ENCODE measurements around the gene NOP53.
"Not testable (repeated sequence)": the region's sequence is repeated elsewhere in the genome, so short reads cannot be mapped to it uniquely, and the experiment has no call there.

NOP53 gene

GRCh38 chr19:47755065-47755761, 9.9 kb downstream of the NOP53 start:
- DNase-seq, result no peak

- no peak for DNase-seq
These were observed 10.6 kb downstream of the NOP53 start for GRCh38 chr19:47755762-47756626.

- DNase-seq, result no peak
These were observed 11.2 kb downstream of the NOP53 start for GRCh38 chr19:47756627-47756929.

- DNase-seq, result no peak
These were observed 11.7 kb downstream of the NOP53 start for GRCh38 chr19:47756953-47757608.

- no peak for DNase-seq
These were observed 12.5 kb downstream of the NOP53 start for GRCh38 chr19:47757617-47758442.

- DNase-seq, result no peak
These were observed 13.1 kb downstream of the NOP53 start for GRCh38 chr19:47758443-47758804.

GRCh38 chr19:47760632-47760999, 15.3 kb downstream of the NOP53 start:
- DNase-seq, result no peak

GRCh38 chr19:47761566-47761965, 16.2 kb downstream of the NOP53 start:
- DNase-seq, result no peak

GRCh38 chr19:47762151-47762550, 16.8 kb downstream of the NOP53 start:
- DNase-seq, result no peak

GRCh38 chr19:47762615-47763308, 17.4 kb downstream of the NOP53 start:
- no peak for DNase-seq

- DNase-seq, result not testable (repeated sequence)
These were observed 19.4 kb downstream of the NOP53 start for GRCh38 chr19:47764705-47765104.

- no peak for DNase-seq
These were observed 20.4 kb downstream of the NOP53 start for GRCh38 chr19:47765523-47766358.

GRCh38 chr19:47766359-47766620, 20.9 kb downstream of the NOP53 start:
- DNase-seq, result no peak

- DNase-seq, result no peak
These were observed 21.3 kb downstream of the NOP53 start for GRCh38 chr19:47766670-47767069.

GRCh38 chr19:47767349-47767748, 22.0 kb downstream of the NOP53 start:
- no peak for DNase-seq

GRCh38 chr19:47768604-47769003, 23.3 kb downstream of the NOP53 start:
- DNase-seq, result no peak

- DNase-seq, result no peak
These were observed 24.2 kb downstream of the NOP53 start for GRCh38 chr19:47769534-47769933.

GRCh38 chr19:47771291-47771690, 25.9 kb downstream of the NOP53 start:
- DNase-seq, result not testable (repeated sequence)

- DNase-seq, result peak; percentile 92
These were observed 31.2 kb downstream of the NOP53 start for GRCh38 chr19:47776568-47776967.

- not testable (repeated sequence) for DNase-seq
These were observed 32.1 kb downstream of the NOP53 start for GRCh38 chr19:47777245-47778048.

All from NCI-H1417 treated with DMSO at 0.1 percent for 48 hours (cell line).